Natural killer cell treated with Interleukin-12 subunit alpha and Interleukin-12 subunit beta and Interleukin-15 and Interleukin-18, amount 100 ng/mL, for 72 hours (primary cell): Measurements from ENCODE around the gene CEP68. TPM values are rescaled to one million over a fixed set of nuclear protein-coding genes. Genes with fewer than 3 reads are reported as not detected.
"Not testable (repeated sequence)": the region's sequence is repeated elsewhere in the genome, so short reads cannot be mapped to it uniquely, and the experiment has no call there.

Experiments
- ATAC-seq, 2 donors: fragments of 150-1000 bp; cut with Tn5 transposase in 1 of 2; sonication (Bioruptor Pico), chemical (Tn5 transposase) in 1 of 2; 2 replicates each; pipeline ENCODE4 v1.10.0; 2021
- DNase-seq: peaks from one replicate; pipeline ENCODE4 v3.0.0; 2022; ENCODE audit warnings: low spot score
- H3K27ac Mint-ChIP-seq, 2 donors: 1 replicate in 1 of 2; 2 replicates in 1 of 2; pipeline ENCODE4 v1.8.0; 2022; ENCODE audit warnings: mixed read lengths in 2 of 2, mild to moderate bottlenecking in 1 of 2, moderate library complexity in 1 of 2
- H3K27me3 Mint-ChIP-seq, 2 donors: 1 replicate in 1 of 2; 2 replicates in 1 of 2; pipeline ENCODE4 v1.8.0; 2022; ENCODE audit warnings: mixed read lengths in 2 of 2
- H3K36me3 Mint-ChIP-seq: one replicate; pipeline ENCODE4 v1.8.0; 2022; ENCODE audit warnings: mixed read lengths
- H3K4me1 Mint-ChIP-seq, 2 donors: 1 replicate in 1 of 2; 2 replicates in 1 of 2; pipeline ENCODE4 v1.8.0; 2022; ENCODE audit warnings: low read depth in 2 of 2, mixed read lengths in 2 of 2, mild to moderate bottlenecking in 1 of 2
- H3K4me3 Mint-ChIP-seq: one replicate; pipeline ENCODE4 v1.8.0; 2022; ENCODE audit warnings: mixed read lengths
- H3K9me3 Mint-ChIP-seq: 2 replicates; pipeline ENCODE4 v1.8.0; 2022; ENCODE audit warnings: mixed read lengths
- total RNA-seq, 2 donors: library from RNA; stranded (reverse); gene quantifications; one replicate each; pipeline ENCODE4 v1.2.3, GENCODE V29; 2022

CEP68 gene
- total RNA-seq = 1 to 10 TPM; 2.0 to 2.3 TPM

GRCh38 chr2:65056215-65057053, at the start of gene CEP68:
Gene CEP68 (plus strand): TSS chr2:65056416. CDS start chr2:65069445, 13,029 bp downstream.
- DNase-seq (peak; percentile 97), ATAC-seq (peak; percentile 98 to 99)
- H3K4me3 Mint-ChIP-seq = peak within 1 kb of the TSS; percentile 96
- H3K4me1 Mint-ChIP-seq = peaks cover 30 to 40% of the 10 kb centered on the region in 2 donors
- no peaks in the 10 kb centered on the region for H3K9me3 Mint-ChIP-seq
- peak within 1 kb of the TSS; percentile 53 to 80 for H3K27ac Mint-ChIP-seq
- H3K36me3 Mint-ChIP-seq = no peaks in the 10 kb centered on the region
- no peaks in the 10 kb centered on the region for H3K27me3 Mint-ChIP-seq

GRCh38 chr2:65013776-65014175, 42.4 kb upstream of the CEP68 start:
- DNase-seq (no peak), ATAC-seq (no peak)
- H3K9me3 Mint-ChIP-seq = no peaks in the 10 kb centered on the region
- no peak overlapping the region for H3K27ac Mint-ChIP-seq
- peaks cover 14 to 18% of the 10 kb centered on the region in 2 donors for H3K4me1 Mint-ChIP-seq
- no peak overlapping the region for H3K4me3 Mint-ChIP-seq
- peaks cover 33% of the 10 kb centered on the region for H3K36me3 Mint-ChIP-seq
- no peaks in the 10 kb centered on the region for H3K27me3 Mint-ChIP-seq

- ATAC-seq = no peak
- Mint-ChIP-seq H3K4me1 (peaks cover 18 to 23% of the 10 kb centered on the region in 2 donors), H3K4me3 (no peak overlapping the region), H3K36me3 (peaks cover 40% of the 10 kb centered on the region), H3K27ac (no peak overlapping the region), H3K27me3 (no peaks in the 10 kb centered on the region), H3K9me3 (no peaks in the 10 kb centered on the region)
- no peak for DNase-seq
Measured at GRCh38 chr2:65015731-65016130, 40.5 kb upstream of the CEP68 start.

GRCh38 chr2:65016789-65017188, 39.4 kb upstream of the CEP68 start:
- ATAC-seq = no peak
- Mint-ChIP-seq H3K27me3 (no peaks in the 10 kb centered on the region), H3K36me3 (peaks cover 43% of the 10 kb centered on the region), H3K4me3 (no peak overlapping the region), H3K4me1 (peaks cover 18 to 23% of the 10 kb centered on the region in 2 donors), H3K9me3 (no peaks in the 10 kb centered on the region), H3K27ac (no peak overlapping the region)
- no peak for DNase-seq

GRCh38 chr2:65017335-65017734, 38.9 kb upstream of the CEP68 start:
- no peaks in the 10 kb centered on the region for H3K9me3 Mint-ChIP-seq
- peaks cover 47% of the 10 kb centered on the region for H3K36me3 Mint-ChIP-seq
- ATAC-seq (no peak), DNase-seq (no peak)
- peaks cover 18 to 23% of the 10 kb centered on the region in 2 donors for H3K4me1 Mint-ChIP-seq
- H3K4me3 Mint-ChIP-seq = peak overlapping the region; percentile 61
- peak overlapping the region in 1 of 2 donors; percentile 66 for H3K27ac Mint-ChIP-seq
- no peaks in the 10 kb centered on the region for H3K27me3 Mint-ChIP-seq

GRCh38 chr2:65018141-65018582, 38.1 kb upstream of the CEP68 start:
- Mint-ChIP-seq H3K36me3 (peaks cover 41% of the 10 kb centered on the region), H3K9me3 (no peaks in the 10 kb centered on the region), H3K4me1 (peaks cover 18 to 23% of the 10 kb centered on the region in 2 donors), H3K4me3 (peak overlapping the region; percentile 61), H3K27me3 (no peaks in the 10 kb centered on the region), H3K27ac (peak overlapping the region; percentile 6 to 66)
- ATAC-seq = peak; percentile 56 to 69
- no peak for DNase-seq

- Mint-ChIP-seq H3K27me3 (no peaks in the 10 kb centered on the region), H3K4me1 (peaks cover 18 to 23% of the 10 kb centered on the region in 2 donors), H3K9me3 (no peaks in the 10 kb centered on the region), H3K27ac (peak overlapping the region; percentile 6 to 66), H3K36me3 (peaks cover 37% of the 10 kb centered on the region), H3K4me3 (no peak overlapping the region)
- no peak for ATAC-seq
- no peak for DNase-seq
Measured at GRCh38 chr2:65019010-65019409, 37.2 kb upstream of the CEP68 start.

- Mint-ChIP-seq H3K4me3 (no peak overlapping the region), H3K36me3 (peaks cover 35% of the 10 kb centered on the region), H3K27ac (no peak overlapping the region), H3K4me1 (peaks cover 18 to 23% of the 10 kb centered on the region in 2 donors), H3K9me3 (no peaks in the 10 kb centered on the region), H3K27me3 (no peaks in the 10 kb centered on the region)
- DNase-seq = no peak
- ATAC-seq = no peak
Measured at GRCh38 chr2:65019675-65020195, 36.5 kb upstream of the CEP68 start.

- Mint-ChIP-seq H3K36me3 (peaks cover 32% of the 10 kb centered on the region), H3K4me1 (peaks cover 18 to 23% of the 10 kb centered on the region in 2 donors)
- H3K9me3 Mint-ChIP-seq = not testable (repeated sequence)
Measured at GRCh38 chr2:65020251-65020650, 36.0 kb upstream of the CEP68 start.

GRCh38 chr2:65020943-65021528, 35.2 kb upstream of the CEP68 start:
- DNase-seq = no peak
- Mint-ChIP-seq H3K9me3 (no peaks in the 10 kb centered on the region), H3K36me3 (peaks cover 32% of the 10 kb centered on the region), H3K4me3 (no peak overlapping the region), H3K27me3 (no peaks in the 10 kb centered on the region), H3K27ac (no peak overlapping the region), H3K4me1 (peaks cover 18 to 26% of the 10 kb centered on the region in 2 donors)
- no peak for ATAC-seq

More at GRCh38 chr2:65020251-65020650, 36.0 kb upstream of the CEP68 start:
- not testable (repeated sequence) for H3K27me3 Mint-ChIP-seq, DNase-seq, H3K27ac Mint-ChIP-seq, H3K4me3 Mint-ChIP-seq, ATAC-seq

GRCh38 chr2:65021709-65022108, 34.5 kb upstream of the CEP68 start:
- no peak for DNase-seq
- Mint-ChIP-seq H3K27ac (no peak overlapping the region), H3K27me3 (no peaks in the 10 kb centered on the region), H3K9me3 (no peaks in the 10 kb centered on the region), H3K4me3 (no peak overlapping the region), H3K36me3 (peaks cover 29% of the 10 kb centered on the region), H3K4me1 (peaks cover 18 to 25% of the 10 kb centered on the region in 2 donors)
- no peak for ATAC-seq

GRCh38 chr2:65022189-65022588, 34.0 kb upstream of the CEP68 start:
- no peak for ATAC-seq

GRCh38 chr2:65023742-65024141, 32.5 kb upstream of the CEP68 start:
- ATAC-seq (no peak), DNase-seq (no peak)
- no peak overlapping the region for H3K4me3 Mint-ChIP-seq
- H3K27ac Mint-ChIP-seq = no peak overlapping the region
- H3K4me1 Mint-ChIP-seq = peaks cover 4 to 9% of the 10 kb centered on the region in 2 donors
- peaks cover 14% of the 10 kb centered on the region for H3K36me3 Mint-ChIP-seq
- no peaks in the 10 kb centered on the region for H3K9me3 Mint-ChIP-seq
- H3K27me3 Mint-ChIP-seq = no peaks in the 10 kb centered on the region

More at GRCh38 chr2:65022189-65022588, 34.0 kb upstream of the CEP68 start:
- Mint-ChIP-seq H3K9me3 (no peaks in the 10 kb centered on the region), H3K4me1 (peaks cover 18 to 22% of the 10 kb centered on the region in 2 donors), H3K4me3 (no peak overlapping the region), H3K36me3 (peaks cover 26% of the 10 kb centered on the region), H3K27ac (no peak overlapping the region), H3K27me3 (no peaks in the 10 kb centered on the region)
- DNase-seq = no peak
